ENCODE measurements around the gene CHPF2.

- TF ChIP-seq POLR2A (IDR thresholded peaks at IDR 0.05; ENCODE audit: low read length) (no peak), GATA1 (IDR thresholded peaks at IDR 0.05; ENCODE audit: low read depth, low read length) (no peak)
Measured at GRCh38 chr7:151247611-151248345, 15.5 kb downstream of the CHPF2 start.
